HCT116 (cell line): ENCODE data around the gene PRRX1. TPM values are rescaled to one million over a fixed set of nuclear protein-coding genes. Genes with fewer than 3 reads are reported as not detected.

ENCODE experiments used
- ATAC-seq: fragments of 200-7000 bp; cut with Tn5 transposase; 2 replicates; pipeline ENCODE4 v1.9.1; 2020; ENCODE audit warnings: mild to moderate bottlenecking, moderate library complexity
- BruUV-seq: library from RNA; stranded (reverse); fragments of 400-500 nt; replicated peaks from 2 replicates; lab custom pipeline; 2021; lab: Mats Ljungman, UMichigan
- CTCF ChIA-PET: fragments of 300-600 bp; sonication (Branson Sonifier 250); formaldehyde crosslinking; loops from one replicate; lab custom pipeline; 2021; ENCODE audit warnings: antibody characterized with exemption; lab: Charles Lee
- POLR2A ChIA-PET: fragments of 300-600, 350-600 bp; sonication (Branson Sonifier 250); formaldehyde crosslinking; loops from one replicate; lab custom pipeline; 2021; ENCODE audit warnings: antibody characterized with exemption; lab: Charles Lee
- RAD21 ChIA-PET, 2 experiments: fragments of 300-600 bp; sonication (Branson Sonifier 250); formaldehyde crosslinking; loops; one replicate each; lab custom pipeline; 2023; ENCODE audit warnings: low total read pairs in 2 of 2; ENCODE audit not compliant: uncharacterized antibody in 2 of 2, unreplicated experiment in 2 of 2, low non-redundant PET in 1 of 2; lab: Charles Lee
- DNase-seq: peaks from one replicate; pipeline ENCODE4 v3.0.0-alpha.2; 2010; ENCODE audit warnings: low read depth, low spot score
- H2AFZ ChIP-seq: fragments of 200-600 bp; shearing (Covaris generic), sonication (generic); 2 replicates; pipeline ENCODE4 v1.6.1; 2017; ENCODE audit warnings: low read depth, mixed run types, mixed read lengths, antibody characterized with exemption, low read length; ENCODE audit not compliant: poor library complexity, severe bottlenecking
- H3K27ac ChIP-seq: 2 replicates; pipeline ENCODE4 v1.5.1; 2012; ENCODE audit warnings: low read depth, low read length
- H3K27me3 ChIP-seq: fragments of 200-600 bp; sonication (generic); 2 replicates; pipeline ENCODE4 v1.6.1; 2016; ENCODE audit warnings: mixed run types, low read length, mixed read lengths; ENCODE audit not compliant: insufficient read depth
- H3K36me3 ChIP-seq, 2 experiments: fragments of 200-500 bp in 1 of 2; fragments of 200-600 bp in 1 of 2; sonication (Bioruptor generic) in 1 of 2; sonication (generic) in 1 of 2; 2 replicates each; pipeline versions ENCODE4 v1.5.1 to v1.6.1; 2014 to 2016; ENCODE audit warnings: low read length in 2 of 2, inconsistent platforms in 1 of 2, mixed read lengths in 1 of 2, mixed run types in 1 of 2; ENCODE audit not compliant: insufficient read depth in 2 of 2, control insufficient read depth in 1 of 2
- H3K4me1 ChIP-seq, 2 experiments: fragments of 200-600 bp in 1 of 2; sonication (generic) in 1 of 2; 2 replicates each; pipeline versions ENCODE4 v1.5.1 to v1.6.1; 2012 to 2017; ENCODE audit warnings: low read length in 2 of 2, inconsistent platforms in 1 of 2, mild to moderate bottlenecking in 1 of 2, mixed read lengths in 1 of 2, mixed run types in 1 of 2, moderate library complexity in 1 of 2; ENCODE audit not compliant: insufficient read depth in 2 of 2, control insufficient read depth in 1 of 2
- H3K4me2 ChIP-seq: fragments of 200-600 bp; sonication (generic); 2 replicates; pipeline ENCODE4 v1.6.1; 2017; ENCODE audit warnings: mixed run types, low read length, mixed read lengths
- H3K4me3 ChIP-seq, 2 experiments: fragments of 200-600 bp in 1 of 2; sonication (generic) in 1 of 2; replicated peaks in 1 of 2; 2 replicates each; pipeline ENCODE4 v1.5.1; 2011 to 2016; ENCODE audit warnings: low read length in 2 of 2, control low read depth in 1 of 2, low read depth in 1 of 2, mild to moderate bottlenecking in 1 of 2, mixed read lengths in 1 of 2, mixed run types in 1 of 2
- H3K79me2 ChIP-seq: fragments of 200-600 bp; sonication (generic); 2 replicates; pipeline ENCODE4 v1.6.1; 2017; ENCODE audit warnings: mild to moderate bottlenecking, mixed run types, low read length, moderate library complexity, mixed read lengths; ENCODE audit not compliant: insufficient read depth
- H3K9ac ChIP-seq: fragments of 200-600 bp; sonication (generic); 2 replicates; pipeline ENCODE4 v1.6.1; 2016; ENCODE audit warnings: low read length, mixed read lengths
- H3K9me2 ChIP-seq: fragments of 200-600 bp; sonication (generic), shearing (Covaris generic); 2 replicates; pipeline ENCODE4 v1.6.1; 2017; ENCODE audit warnings: mixed run types, mild to moderate bottlenecking, moderate library complexity; ENCODE audit not compliant: insufficient read depth
- H3K9me3 ChIP-seq, 2 experiments: fragments of 200-500 bp in 1 of 2; fragments of 200-600 bp in 1 of 2; sonication (Bioruptor generic) in 1 of 2; sonication (generic) in 1 of 2; 2 replicates each; pipeline ENCODE4 v1.6.1; 2014 to 2017; ENCODE audit warnings: low read length in 2 of 2, mixed read lengths in 2 of 2, inconsistent platforms in 1 of 2, low read depth in 1 of 2, mild to moderate bottlenecking in 1 of 2, mixed run types in 1 of 2, moderate library complexity in 1 of 2; ENCODE audit not compliant: control insufficient read depth in 1 of 2, insufficient read depth in 1 of 2
- H4K20me1 ChIP-seq: fragments of 200-600 bp; sonication (generic), shearing (Covaris generic); 2 replicates; pipeline ENCODE4 v1.6.1; 2017; ENCODE audit warnings: mixed run types, mild to moderate bottlenecking, moderate library complexity; ENCODE audit not compliant: insufficient read depth
- CBX3 ChIP-seq: IDR thresholded peaks from 2 replicates; pipeline ENCODE4 v1.6.1; 2012; ENCODE audit warnings: low read depth
- CEBPB ChIP-seq: IDR thresholded peaks from 2 replicates; pipeline ENCODE4 v1.6.1; 2012; ENCODE audit warnings: low read depth
- EGR1 ChIP-seq: IDR thresholded peaks from 2 replicates; pipeline ENCODE4 v1.6.1; 2012; ENCODE audit warnings: low read depth
- EZH2phosphoT487 ChIP-seq: fragments of 200-600 bp; IDR thresholded peaks from 2 replicates; pipeline ENCODE4 v1.6.1; 2018; ENCODE audit warnings: antibody characterized with exemption, borderline replicate concordance
- POLR2A ChIP-seq: IDR thresholded peaks from 2 replicates; pipeline ENCODE4 v1.7.0; 2011; ENCODE audit warnings: borderline replicate concordance; ENCODE audit not compliant: insufficient read depth, insufficient read length; ENCODE audit errors: extremely low read depth
- RAD21 ChIP-seq: IDR thresholded peaks from 2 replicates; pipeline ENCODE4 v1.6.1; 2012; ENCODE audit warnings: low read depth, mild to moderate bottlenecking
- SIN3A ChIP-seq: IDR thresholded peaks from 2 replicates; pipeline ENCODE4 v1.6.1; 2012; ENCODE audit warnings: low read depth
- SRF ChIP-seq: IDR thresholded peaks from 2 replicates; pipeline ENCODE4 v1.6.1; 2012; ENCODE audit warnings: low read depth
- intact Hi-C: fragments of 100-400 bp; cut with micrococcal nuclease; formaldehyde crosslinking; loops from 2 replicates; pipeline ENCODE4 v1.10.0; 2022
- total RNA-seq: library from RNA; stranded (reverse); gene quantifications from one replicate; pipeline ENCODE4 v1.2.1, GENCODE V29; 2021; ENCODE audit not compliant: unreplicated experiment
- TF ChIP-seq, protein P1 (sequence below): IDR thresholded peaks from 2 replicates; pipeline ENCODE4 v1.6.1; 2012

PRRX1 gene
- total RNA-seq, 1 experiment from 2014 or later: 0.37 TPM

DNA sequence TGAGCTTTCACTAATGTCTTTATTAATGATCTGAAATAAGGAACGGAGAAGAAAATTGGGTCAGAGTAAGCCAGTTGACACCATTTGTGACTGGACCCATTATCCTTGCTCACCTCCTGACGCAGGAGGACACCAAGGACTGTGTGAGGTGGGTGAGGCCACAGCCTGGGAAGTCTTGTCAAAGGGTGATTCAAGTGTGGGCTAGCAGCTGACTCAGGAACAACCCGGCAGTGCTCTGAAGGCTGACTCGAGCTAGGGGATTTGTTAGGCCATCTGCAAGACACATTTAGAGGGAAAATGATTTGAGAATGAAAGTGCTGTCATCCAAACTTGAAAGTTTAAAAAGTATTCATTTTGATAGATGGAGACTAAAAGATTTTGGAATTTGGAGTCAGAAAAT is 21.2 kb downstream of the PRRX1 start:
- Histone ChIP-seq H3K4me1 (no peaks in the 10 kb centered on the region), H3K4me3 (no peak overlapping the region), H3K79me2 (no peaks in the 10 kb centered on the region), H3K36me3 (no peaks in the 10 kb centered on the region), H3K9ac (no peak overlapping the region), H3K9me3 (no peaks in the 10 kb centered on the region), H3K4me2 (no peak overlapping the region), H4K20me1 (no peaks in the 10 kb centered on the region), H3K9me2 (no peaks in the 10 kb centered on the region), H2AFZ (no peak overlapping the region), H3K27ac (no peak overlapping the region), H3K27me3 (no peaks in the 10 kb centered on the region)
- no peak for ATAC-seq
- DNase-seq: no peak
- CTCF ChIA-PET: no interaction called here
- BruUV-seq: no TSS peak
- intact Hi-C loops: loop anchor here (10.0 kb wide), 1 partner anchor 540 kb away; no protein-coding TSS in a partner anchor
- POLR2A ChIA-PET: no interaction called here
- RAD21 ChIA-PET: no interaction called here
- TF ChIP-seq RAD21 (no peak), SRF (no peak), EGR1 (no peak), CBX3 (no peak), SIN3A (no peak)
- TF ChIP-seq, protein P1, sequence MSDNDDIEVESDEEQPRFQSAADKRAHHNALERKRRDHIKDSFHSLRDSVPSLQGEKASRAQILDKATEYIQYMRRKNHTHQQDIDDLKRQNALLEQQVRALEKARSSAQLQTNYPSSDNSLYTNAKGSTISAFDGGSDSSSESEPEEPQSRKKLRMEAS: no peak

- DNase-seq: no peak
- TF ChIP-seq SRF (no peak), EZH2phosphoT487 (no peak), EGR1 (no peak), CEBPB (no peak), POLR2A (no peak)
- Histone ChIP-seq H3K27ac (no peak overlapping the region), H3K27me3 (no peaks in the 10 kb centered on the region), H2AFZ (no peak overlapping the region), H3K9ac (no peak overlapping the region), H3K4me3 (no peak overlapping the region), H3K36me3 (no peaks in the 10 kb centered on the region), H3K79me2 (no peaks in the 10 kb centered on the region), H3K4me2 (no peak overlapping the region), H4K20me1 (no peaks in the 10 kb centered on the region), H3K4me1 (no peaks in the 10 kb centered on the region), H3K9me3 (no peaks in the 10 kb centered on the region), H3K9me2 (no peaks in the 10 kb centered on the region)
- RAD21 ChIA-PET: no interaction called here
- ATAC-seq: no peak
- POLR2A ChIA-PET: no interaction called here
- CTCF ChIA-PET: no interaction called here
- intact Hi-C loops: loop anchor here (10.0 kb wide), 1 partner anchor 539 kb away; no protein-coding TSS in a partner anchor
- BruUV-seq: no TSS peak
Measured at GRCh38 chr1:170686291-170686690, 22.4 kb downstream of the PRRX1 start.
